KMS-11 (cell line): ENCODE measurements around the gene URAD.
"Not testable (repeated sequence)": the region's sequence is repeated elsewhere in the genome, so short reads cannot be mapped to it uniquely, and the experiment has no call there.

Source experiments
- H2AFZ ChIP-seq: fragments of 200-600 bp; sonication (generic); 2 replicates; pipeline ENCODE4 v1.6.1; 2016; ENCODE audit warnings: antibody characterized with exemption, mixed run types, low read depth
- H3K27ac ChIP-seq: fragments of 200-600 bp; sonication (generic); 2 replicates; pipeline ENCODE4 v1.6.1; 2016; ENCODE audit warnings: mild to moderate bottlenecking, mixed run types
- H3K27me3 ChIP-seq: fragments of 200-600 bp; sonication (generic); 2 replicates; pipeline ENCODE4 v1.6.1; 2017; ENCODE audit warnings: mild to moderate bottlenecking, low read depth, mixed run types, moderate library complexity; ENCODE audit not compliant: insufficient read depth
- H3K36me3 ChIP-seq: fragments of 200-600 bp; sonication (generic); 2 replicates; pipeline ENCODE4 v1.6.1; 2017; ENCODE audit warnings: mild to moderate bottlenecking, mixed run types; ENCODE audit not compliant: insufficient read depth
- H3K4me1 ChIP-seq: fragments of 200-600 bp; sonication (generic); 2 replicates; pipeline ENCODE4 v1.6.1; 2016; ENCODE audit warnings: mild to moderate bottlenecking, low read depth, mixed run types; ENCODE audit not compliant: poor library complexity, severe bottlenecking
- H3K4me2 ChIP-seq: fragments of 200-600 bp; sonication (generic); 2 replicates; pipeline ENCODE4 v1.7.0; 2016; ENCODE audit warnings: mild to moderate bottlenecking, mixed run types
- H3K4me3 ChIP-seq: fragments of 200-600 bp; sonication (generic); IDR thresholded peaks from 2 replicates; pipeline ENCODE4 v1.6.1; 2017; ENCODE audit warnings: low read depth, low read length, mixed read lengths; ENCODE audit not compliant: insufficient read depth
- H3K79me2 ChIP-seq: fragments of 200-600 bp; sonication (generic); 2 replicates; pipeline ENCODE4 v1.6.1; 2016; ENCODE audit warnings: low read depth, mixed run types; ENCODE audit not compliant: insufficient read depth
- H3K9ac ChIP-seq: fragments of 200-600 bp; sonication (generic); 2 replicates; pipeline ENCODE4 v1.6.1; 2016; ENCODE audit warnings: mild to moderate bottlenecking, mixed run types
- H4K20me1 ChIP-seq: fragments of 200-600 bp; sonication (generic); 2 replicates; pipeline ENCODE4 v1.6.1; 2016; ENCODE audit warnings: mild to moderate bottlenecking, mixed run types; ENCODE audit not compliant: insufficient read depth
- CTCF ChIP-seq: fragments of 200-600 bp; sonication (generic); conservative IDR thresholded peaks from 2 replicates; pipeline ENCODE4 v1.6.1; 2017; ENCODE audit warnings: low read depth, mild to moderate bottlenecking, antibody characterized with exemption, low read length, moderate library complexity, mixed read lengths

Gene URAD

GRCh38 chr13:27965740-27966640 is 22.5 kb downstream of the URAD start:
- no peaks in the 10 kb centered on the region for H3K4me1 ChIP-seq
- H3K27me3 ChIP-seq, result no peaks in the 10 kb centered on the region

GRCh38 chr13:27965343-27965739 is 23.2 kb downstream of the URAD start:
- H3K4me3 ChIP-seq, result no peak overlapping the region
- H3K9ac ChIP-seq, result no peak overlapping the region
- no peaks in the 10 kb centered on the region for H3K27me3 ChIP-seq
- no peaks in the 10 kb centered on the region for H3K36me3 ChIP-seq
- H3K4me2 ChIP-seq, result no peak overlapping the region
- H3K27ac ChIP-seq, result no peak overlapping the region
- no peaks in the 10 kb centered on the region for H4K20me1 ChIP-seq
- H3K79me2 ChIP-seq, result no peaks in the 10 kb centered on the region
- no peak for TF ChIP-seq CTCF
- H2AFZ ChIP-seq, result no peak overlapping the region
- H3K4me1 ChIP-seq, result no peaks in the 10 kb centered on the region

More at GRCh38 chr13:27965740-27966640, 22.5 kb downstream of the URAD start:
- Histone ChIP-seq H3K4me2 (no peak overlapping the region), H2AFZ (no peak overlapping the region), H3K79me2 (no peaks in the 10 kb centered on the region), H4K20me1 (no peaks in the 10 kb centered on the region), H3K9ac (no peak overlapping the region), H3K27ac (no peak overlapping the region), H3K36me3 (no peaks in the 10 kb centered on the region), H3K4me3 (no peak overlapping the region)
- no peak for TF ChIP-seq CTCF

- Histone ChIP-seq H3K79me2 (no peaks in the 10 kb centered on the region), H2AFZ (no peak overlapping the region), H3K4me3 (no peak overlapping the region), H3K27ac (no peak overlapping the region), H3K4me2 (no peak overlapping the region), H3K4me1 (no peaks in the 10 kb centered on the region), H4K20me1 (no peaks in the 10 kb centered on the region), H3K36me3 (no peaks in the 10 kb centered on the region), H3K9ac (no peak overlapping the region), H3K27me3 (no peaks in the 10 kb centered on the region)
- TF ChIP-seq CTCF, result no peak
These were observed 23.7 kb downstream of the URAD start for GRCh38 chr13:27964741-27965323.

GRCh38 chr13:27964206-27964605 is 24.3 kb downstream of the URAD start:
- H3K4me1 ChIP-seq, H3K27me3 ChIP-seq, H3K79me2 ChIP-seq, H2AFZ ChIP-seq, H4K20me1 ChIP-seq, H3K4me2 ChIP-seq, H3K27ac ChIP-seq, H3K4me3 ChIP-seq, H3K9ac ChIP-seq, H3K36me3 ChIP-seq: not testable (repeated sequence)

- Histone ChIP-seq H3K4me3 (no peak overlapping the region), H3K4me2 (no peak overlapping the region), H4K20me1 (no peaks in the 10 kb centered on the region), H3K27ac (no peak overlapping the region), H2AFZ (no peak overlapping the region), H3K27me3 (no peaks in the 10 kb centered on the region), H3K36me3 (no peaks in the 10 kb centered on the region), H3K4me1 (no peaks in the 10 kb centered on the region), H3K9ac (no peak overlapping the region), H3K79me2 (no peaks in the 10 kb centered on the region)
- TF ChIP-seq CTCF, result no peak
These were observed 25.0 kb downstream of the URAD start for GRCh38 chr13:27963491-27963890.
